ENCODE measurements around the gene FANK1.

FANK1 gene

DNA sequence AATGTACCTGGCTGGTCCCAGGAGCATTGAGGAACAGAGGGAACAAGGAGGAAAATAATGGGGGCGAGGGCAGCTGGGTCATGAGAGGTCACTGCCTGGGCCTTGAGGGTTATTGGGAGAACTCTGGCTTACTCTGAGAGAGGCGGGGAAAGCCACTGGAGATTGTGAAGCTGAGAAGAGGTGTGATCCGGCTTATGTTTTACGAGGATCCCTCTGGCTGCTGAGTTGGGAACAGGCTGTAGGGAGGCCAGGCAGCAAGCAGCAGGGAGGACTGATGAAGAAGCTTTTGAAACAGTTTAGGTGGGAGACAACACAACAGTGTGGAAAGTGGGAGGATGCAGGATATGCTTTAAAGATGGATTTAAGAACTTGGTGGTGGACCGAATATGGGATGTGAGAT, 87.3 kb downstream of the FANK1 start:
- no peaks in the 10 kb centered on the region for H3K36me3 ChIP-seq
- H3K9me3 ChIP-seq = no peaks in the 10 kb centered on the region
- no peak for DNase-seq
- no peak overlapping the region for H3K4me3 ChIP-seq
- TF ChIP-seq, protein P1, sequence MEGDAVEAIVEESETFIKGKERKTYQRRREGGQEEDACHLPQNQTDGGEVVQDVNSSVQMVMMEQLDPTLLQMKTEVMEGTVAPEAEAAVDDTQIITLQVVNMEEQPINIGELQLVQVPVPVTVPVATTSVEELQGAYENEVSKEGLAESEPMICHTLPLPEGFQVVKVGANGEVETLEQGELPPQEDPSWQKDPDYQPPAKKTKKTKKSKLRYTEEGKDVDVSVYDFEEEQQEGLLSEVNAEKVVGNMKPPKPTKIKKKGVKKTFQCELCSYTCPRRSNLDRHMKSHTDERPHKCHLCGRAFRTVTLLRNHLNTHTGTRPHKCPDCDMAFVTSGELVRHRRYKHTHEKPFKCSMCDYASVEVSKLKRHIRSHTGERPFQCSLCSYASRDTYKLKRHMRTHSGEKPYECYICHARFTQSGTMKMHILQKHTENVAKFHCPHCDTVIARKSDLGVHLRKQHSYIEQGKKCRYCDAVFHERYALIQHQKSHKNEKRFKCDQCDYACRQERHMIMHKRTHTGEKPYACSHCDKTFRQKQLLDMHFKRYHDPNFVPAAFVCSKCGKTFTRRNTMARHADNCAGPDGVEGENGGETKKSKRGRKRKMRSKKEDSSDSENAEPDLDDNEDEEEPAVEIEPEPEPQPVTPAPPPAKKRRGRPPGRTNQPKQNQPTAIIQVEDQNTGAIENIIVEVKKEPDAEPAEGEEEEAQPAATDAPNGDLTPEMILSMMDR (IDR thresholded peaks at IDR 0.05) = no peak
- H3K4me1 ChIP-seq = no peaks in the 10 kb centered on the region
- peaks cover 0 to 3% of the 10 kb centered on the region in 2 donors for H3K27me3 ChIP-seq
- H3K27ac ChIP-seq = no peak overlapping the region
- intact Hi-C loops (cut with DNase I; ENCODE audit: low total_unique reads) = loop anchor here (5.0 kb wide), 1 partner anchor 404 kb away; the partner anchor contains the start of gene ADAM12

DNA sequence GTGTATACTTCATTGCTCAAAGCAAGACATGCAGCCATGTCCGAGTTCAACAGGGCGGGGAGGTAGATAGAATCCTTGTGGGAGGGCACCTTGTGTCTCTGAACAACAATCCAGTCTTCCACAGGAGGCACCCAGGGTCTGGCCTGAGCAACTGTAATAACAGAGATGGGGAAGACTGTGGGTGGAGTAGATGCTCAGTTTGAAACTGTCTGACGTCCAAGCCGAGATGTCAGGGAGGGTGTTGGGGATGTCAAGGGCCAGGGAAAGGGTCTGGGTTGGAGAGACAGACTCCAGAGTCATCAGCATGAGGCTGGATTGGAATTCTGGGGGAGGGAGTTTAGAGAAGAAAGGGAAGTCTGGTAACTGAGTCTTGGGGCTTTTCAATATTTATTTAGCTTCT, 88.0 kb downstream of the FANK1 start:
- Histone ChIP-seq H3K4me3 (no peak overlapping the region), H3K4me1 (no peaks in the 10 kb centered on the region), H3K9me3 (no peaks in the 10 kb centered on the region), H3K27ac (no peak overlapping the region), H3K36me3 (no peaks in the 10 kb centered on the region), H3K27me3 (no peaks in the 10 kb centered on the region)
- no peak for DNase-seq
- intact Hi-C loops (cut with DNase I; ENCODE audit: low total_unique reads) = loop anchor here (5.0 kb wide), 1 partner anchor 403 kb away; the partner anchor contains the start of gene ADAM12
- TF ChIP-seq, protein P1 (IDR thresholded peaks at IDR 0.05) = no peak

DNA sequence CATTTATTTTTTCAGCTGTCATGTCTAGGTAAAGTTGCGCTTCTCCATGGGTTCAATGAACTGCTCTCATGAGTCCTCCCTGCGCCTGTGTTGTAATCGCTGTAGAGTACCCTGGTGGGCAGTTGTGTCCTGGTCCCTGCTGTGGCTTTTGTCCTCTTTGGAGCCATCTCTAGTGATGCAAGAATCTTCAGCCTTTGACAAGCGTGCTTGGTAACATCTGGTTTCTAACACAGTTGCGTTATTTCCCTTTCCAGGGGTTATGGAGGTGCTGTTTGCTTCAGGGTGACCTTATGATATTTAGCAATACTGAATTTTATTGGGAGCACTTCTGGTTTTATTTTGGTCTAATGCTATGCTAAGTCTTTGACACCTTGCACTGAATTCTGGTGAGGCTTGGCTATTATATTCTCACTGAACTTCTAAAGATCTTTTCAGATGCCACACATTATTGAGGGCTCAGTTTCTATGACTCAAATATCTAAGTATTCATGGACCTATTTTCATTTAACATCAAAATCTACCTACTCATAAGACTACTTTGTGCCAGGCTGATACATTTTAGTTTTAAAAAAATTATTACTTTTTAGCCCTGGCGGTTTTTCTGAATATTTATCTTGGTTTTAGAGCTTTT, 88.6 kb downstream of the FANK1 start:
- Histone ChIP-seq H3K4me3 (no peak overlapping the region), H3K9me3 (no peaks in the 10 kb centered on the region), H3K27me3 (no peaks in the 10 kb centered on the region), H3K36me3 (no peaks in the 10 kb centered on the region), H3K4me1 (no peaks in the 10 kb centered on the region), H3K27ac (no peak overlapping the region)
- intact Hi-C loops (cut with DNase I; ENCODE audit: low total_unique reads) = loop anchor here (5.0 kb wide), 1 partner anchor 402 kb away; the partner anchor contains the start of gene ADAM12
- TF ChIP-seq, protein P1 (IDR thresholded peaks at IDR 0.05) = no peak
- no peak for DNase-seq

DNA sequence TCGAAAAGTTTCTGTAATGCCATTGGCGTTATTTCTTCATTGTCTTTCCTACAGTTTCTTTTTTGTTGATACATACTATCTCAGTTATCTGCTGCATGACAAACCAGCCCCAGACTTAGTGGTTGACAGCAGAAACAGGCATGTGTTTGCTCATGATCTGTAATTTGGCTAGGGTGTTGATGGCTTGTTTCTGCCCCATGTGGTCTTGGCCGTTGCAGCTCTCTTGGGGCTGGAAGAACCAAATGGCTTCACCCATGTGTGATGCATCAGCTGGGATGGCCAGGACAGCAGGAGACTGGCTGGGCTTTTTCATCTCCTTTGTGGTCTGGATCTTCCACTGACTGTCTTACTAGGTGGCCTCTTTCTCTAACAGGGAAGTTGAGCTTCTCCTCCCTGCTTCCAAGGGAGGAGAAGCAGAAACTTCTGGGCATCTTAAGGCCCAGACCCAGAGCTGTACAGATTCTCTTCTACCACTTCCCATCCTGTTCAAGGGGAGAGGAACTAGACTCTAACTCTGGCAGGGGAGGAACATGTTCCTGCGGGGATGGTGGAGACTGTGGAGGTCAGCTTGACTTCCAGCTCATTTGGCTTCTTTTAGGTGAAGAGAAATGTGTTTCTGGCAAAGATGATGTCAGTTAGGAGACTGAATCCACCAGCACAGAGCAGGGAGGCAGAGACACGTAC, 89.3 kb downstream of the FANK1 start:
- intact Hi-C loops (cut with DNase I; ENCODE audit: low total_unique reads) = no loop called here
- DNase-seq = no peak
- Histone ChIP-seq H3K27ac (no peak overlapping the region), H3K27me3 (no peaks in the 10 kb centered on the region), H3K9me3 (no peaks in the 10 kb centered on the region), H3K36me3 (no peaks in the 10 kb centered on the region), H3K4me3 (no peak overlapping the region), H3K4me1 (no peaks in the 10 kb centered on the region)
- TF ChIP-seq, protein P1 (IDR thresholded peaks at IDR 0.05) = no peak

DNA sequence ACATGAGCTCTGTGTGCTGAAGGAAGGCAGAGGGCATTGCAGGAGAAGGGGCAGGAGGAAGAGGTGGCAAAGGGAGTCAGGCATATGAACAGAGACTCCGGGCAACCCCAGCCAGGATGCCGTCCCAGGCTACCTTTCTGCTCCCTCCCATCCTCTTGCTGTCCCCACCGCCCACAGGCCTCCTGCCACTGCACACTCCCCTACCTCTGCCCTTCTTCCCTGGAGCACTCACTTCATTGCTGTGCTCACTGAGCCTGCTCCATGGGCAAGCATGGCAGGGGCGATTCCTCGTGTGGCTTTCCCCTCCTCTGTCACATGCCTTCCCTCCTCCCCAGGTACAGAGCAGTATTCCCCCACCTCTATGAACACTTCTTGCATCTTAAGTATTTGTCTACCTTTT, 93.4 kb downstream of the FANK1 start:
- H3K27me3 ChIP-seq = no peaks in the 10 kb centered on the region
- no peaks in the 10 kb centered on the region for H3K4me1 ChIP-seq
- no peaks in the 10 kb centered on the region for H3K36me3 ChIP-seq
- intact Hi-C loops (cut with DNase I; ENCODE audit: low total_unique reads) = no loop called here
- H3K27ac ChIP-seq = no peak overlapping the region
- DNase-seq = no peak
- TF ChIP-seq, protein P1 (IDR thresholded peaks at IDR 0.05) = no peak
- no peak overlapping the region for H3K4me3 ChIP-seq
- H3K9me3 ChIP-seq = no peaks in the 10 kb centered on the region
